Panc1 (cell line): ENCODE measurements around the gene MAF. TPM values are rescaled to one million over a fixed set of nuclear protein-coding genes. Genes with fewer than 3 reads are reported as not detected.

ENCODE experiments used
- ATAC-seq: fragments of 200-7000 bp; cut with Tn5 transposase; 2 replicates; pipeline ENCODE4 v1.9.1; 2020; ENCODE audit warnings: mild to moderate bottlenecking, moderate library complexity
- BruUV-seq: library from RNA; stranded (reverse); fragments of 400-500 nt; replicated peaks from 2 replicates; lab custom pipeline; 2021; lab: Mats Ljungman, UMichigan
- CTCF ChIA-PET: fragments of 300-600 bp; sonication (Branson Sonifier 250); formaldehyde crosslinking; loops from one replicate; lab custom pipeline; 2022; ENCODE audit warnings: antibody characterized with exemption; lab: Charles Lee
- POLR2A ChIA-PET: fragments of 300-600 bp; sonication (Branson Sonifier 250); formaldehyde crosslinking; loops from one replicate; lab custom pipeline; 2022; ENCODE audit warnings: antibody characterized with exemption; lab: Charles Lee
- DNase-seq: peaks from one replicate; pipeline ENCODE4 v3.0.0-alpha.2; 2010; ENCODE audit warnings: low read depth, low spot score
- H3K27ac ChIP-seq: 2 replicates; pipeline ENCODE4 v1.5.1; 2011; ENCODE audit warnings: mild to moderate bottlenecking, low read length, inconsistent platforms
- H3K27me3 ChIP-seq: fragments of 200-500 bp; sonication (Bioruptor generic); 2 replicates; pipeline ENCODE4 v1.6.0; 2014; ENCODE audit warnings: low read length, inconsistent platforms; ENCODE audit not compliant: control insufficient read depth, insufficient read depth
- H3K36me3 ChIP-seq: fragments of 200-500 bp; sonication (Bioruptor generic); 2 replicates; pipeline ENCODE4 v1.5.1; 2014; ENCODE audit warnings: inconsistent platforms, mild to moderate bottlenecking, low read length, moderate library complexity; ENCODE audit not compliant: control insufficient read depth, insufficient read depth
- H3K4me1 ChIP-seq: 2 replicates; pipeline ENCODE4 v1.5.1; 2011; ENCODE audit warnings: inconsistent platforms, mild to moderate bottlenecking, low read length, moderate library complexity; ENCODE audit not compliant: control insufficient read depth, insufficient read depth
- H3K4me3 ChIP-seq, 2 experiments: 2 replicates each; pipeline ENCODE4 v1.5.1; 2011 to 2012; ENCODE audit warnings: low read depth in 2 of 2, low read length in 2 of 2, mild to moderate bottlenecking in 2 of 2, inconsistent platforms in 1 of 2, moderate library complexity in 1 of 2
- H3K9me3 ChIP-seq: fragments of 200-500 bp; sonication (Bioruptor generic); 2 replicates; pipeline ENCODE4 v1.5.1; 2014; ENCODE audit warnings: low read depth, mild to moderate bottlenecking, inconsistent platforms, low read length, moderate library complexity; ENCODE audit not compliant: control insufficient read depth, insufficient read depth
- POLR2AphosphoS5 ChIP-seq: IDR thresholded peaks from 2 replicates; pipeline ENCODE4 v1.6.1; 2012; ENCODE audit warnings: mild to moderate bottlenecking, low read depth, low read length, moderate library complexity
- TCF7L2 ChIP-seq: IDR thresholded peaks from 2 replicates; pipeline ENCODE4 v1.6.1; 2011; ENCODE audit warnings: mild to moderate bottlenecking, low read depth, low read length, inconsistent platforms
- in situ Hi-C: cut with HindIII; loops from 2 replicates; pipeline ENCODE4 v1.10.0; 2016; ENCODE audit warnings: low sequenced_read_pairs, low pct_unique_long_range_greater_than_20kb
- intact Hi-C: fragments of 100-400 bp; cut with micrococcal nuclease; formaldehyde crosslinking; loops from one replicate; pipeline ENCODE4 v1.10.0; 2022; ENCODE audit not compliant: unreplicated experiment
- total RNA-seq: library from RNA; stranded (reverse); gene quantifications from one replicate; pipeline ENCODE4 v1.2.1, GENCODE V29; 2021; ENCODE audit not compliant: unreplicated experiment
- TF ChIP-seq, protein P1 (sequence below), 2 experiments: IDR thresholded peaks; 2 replicates each; pipeline ENCODE4 v1.6.1; 2011 to 2012; ENCODE audit warnings: low read depth in 2 of 2, control low read depth in 1 of 2, low read length in 1 of 2, mild to moderate bottlenecking in 1 of 2, moderate library complexity in 1 of 2; ENCODE audit not compliant: insufficient read depth in 1 of 2
- TF ChIP-seq, protein P2 (sequence below): fragments of 450-650 bp; IDR thresholded peaks from 2 replicates; pipeline ENCODE4 v1.5.1; 2017; ENCODE audit warnings: mild to moderate bottlenecking

Gene MAF
- total RNA-seq, 1 experiment from 2014 or later: 0.46 TPM

DNA sequence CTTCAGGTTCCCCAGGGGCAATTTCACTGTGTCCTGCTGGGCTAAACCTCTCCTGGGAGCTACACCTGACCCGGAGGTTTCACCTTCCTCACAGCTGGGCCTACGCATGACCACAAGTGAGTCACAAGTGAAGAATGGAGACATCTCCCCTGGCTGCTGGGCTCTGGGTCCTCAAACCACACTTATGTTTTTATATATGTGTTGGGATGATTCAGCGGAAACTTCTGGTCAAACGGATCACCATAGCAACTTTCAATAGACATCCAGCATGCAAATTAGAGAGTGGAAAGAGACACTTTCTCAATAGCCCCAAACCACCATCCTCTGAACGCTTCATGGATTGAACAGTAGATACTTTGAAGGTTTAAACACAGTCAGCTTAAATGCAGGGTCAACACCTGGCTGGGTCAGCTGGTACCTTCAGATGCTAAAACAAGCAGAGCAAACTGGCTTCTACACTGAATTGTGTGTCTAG is 28.0 kb upstream of the MAF start:
- Histone ChIP-seq H3K27ac (no peak overlapping the region), H3K4me3 (no peak overlapping the region), H3K27me3 (no peaks in the 10 kb centered on the region), H3K9me3 (no peaks in the 10 kb centered on the region), H3K36me3 (no peaks in the 10 kb centered on the region), H3K4me1 (no peaks in the 10 kb centered on the region)
- ChIA-PET CTCF (no interaction called here), POLR2A (no interaction called here)
- no TSS peak for BruUV-seq
- TF ChIP-seq TCF7L2: no peak
- TF ChIP-seq, protein P1, sequence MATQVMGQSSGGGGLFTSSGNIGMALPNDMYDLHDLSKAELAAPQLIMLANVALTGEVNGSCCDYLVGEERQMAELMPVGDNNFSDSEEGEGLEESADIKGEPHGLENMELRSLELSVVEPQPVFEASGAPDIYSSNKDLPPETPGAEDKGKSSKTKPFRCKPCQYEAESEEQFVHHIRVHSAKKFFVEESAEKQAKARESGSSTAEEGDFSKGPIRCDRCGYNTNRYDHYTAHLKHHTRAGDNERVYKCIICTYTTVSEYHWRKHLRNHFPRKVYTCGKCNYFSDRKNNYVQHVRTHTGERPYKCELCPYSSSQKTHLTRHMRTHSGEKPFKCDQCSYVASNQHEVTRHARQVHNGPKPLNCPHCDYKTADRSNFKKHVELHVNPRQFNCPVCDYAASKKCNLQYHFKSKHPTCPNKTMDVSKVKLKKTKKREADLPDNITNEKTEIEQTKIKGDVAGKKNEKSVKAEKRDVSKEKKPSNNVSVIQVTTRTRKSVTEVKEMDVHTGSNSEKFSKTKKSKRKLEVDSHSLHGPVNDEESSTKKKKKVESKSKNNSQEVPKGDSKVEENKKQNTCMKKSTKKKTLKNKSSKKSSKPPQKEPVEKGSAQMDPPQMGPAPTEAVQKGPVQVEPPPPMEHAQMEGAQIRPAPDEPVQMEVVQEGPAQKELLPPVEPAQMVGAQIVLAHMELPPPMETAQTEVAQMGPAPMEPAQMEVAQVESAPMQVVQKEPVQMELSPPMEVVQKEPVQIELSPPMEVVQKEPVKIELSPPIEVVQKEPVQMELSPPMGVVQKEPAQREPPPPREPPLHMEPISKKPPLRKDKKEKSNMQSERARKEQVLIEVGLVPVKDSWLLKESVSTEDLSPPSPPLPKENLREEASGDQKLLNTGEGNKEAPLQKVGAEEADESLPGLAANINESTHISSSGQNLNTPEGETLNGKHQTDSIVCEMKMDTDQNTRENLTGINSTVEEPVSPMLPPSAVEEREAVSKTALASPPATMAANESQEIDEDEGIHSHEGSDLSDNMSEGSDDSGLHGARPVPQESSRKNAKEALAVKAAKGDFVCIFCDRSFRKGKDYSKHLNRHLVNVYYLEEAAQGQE (IDR thresholded peaks at IDR 0.05; ENCODE audit: insufficient read depth in 1 of 2, low read depth in 2 of 2, low read length in 1 of 2): no peak
- no peak for TF ChIP-seq POLR2AphosphoS5
- TF ChIP-seq, protein P2, sequence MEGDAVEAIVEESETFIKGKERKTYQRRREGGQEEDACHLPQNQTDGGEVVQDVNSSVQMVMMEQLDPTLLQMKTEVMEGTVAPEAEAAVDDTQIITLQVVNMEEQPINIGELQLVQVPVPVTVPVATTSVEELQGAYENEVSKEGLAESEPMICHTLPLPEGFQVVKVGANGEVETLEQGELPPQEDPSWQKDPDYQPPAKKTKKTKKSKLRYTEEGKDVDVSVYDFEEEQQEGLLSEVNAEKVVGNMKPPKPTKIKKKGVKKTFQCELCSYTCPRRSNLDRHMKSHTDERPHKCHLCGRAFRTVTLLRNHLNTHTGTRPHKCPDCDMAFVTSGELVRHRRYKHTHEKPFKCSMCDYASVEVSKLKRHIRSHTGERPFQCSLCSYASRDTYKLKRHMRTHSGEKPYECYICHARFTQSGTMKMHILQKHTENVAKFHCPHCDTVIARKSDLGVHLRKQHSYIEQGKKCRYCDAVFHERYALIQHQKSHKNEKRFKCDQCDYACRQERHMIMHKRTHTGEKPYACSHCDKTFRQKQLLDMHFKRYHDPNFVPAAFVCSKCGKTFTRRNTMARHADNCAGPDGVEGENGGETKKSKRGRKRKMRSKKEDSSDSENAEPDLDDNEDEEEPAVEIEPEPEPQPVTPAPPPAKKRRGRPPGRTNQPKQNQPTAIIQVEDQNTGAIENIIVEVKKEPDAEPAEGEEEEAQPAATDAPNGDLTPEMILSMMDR: no peak
- in situ Hi-C loops (no loop called here), intact Hi-C loops (no loop called here)
- no peak for DNase-seq
- no peak for ATAC-seq

DNA sequence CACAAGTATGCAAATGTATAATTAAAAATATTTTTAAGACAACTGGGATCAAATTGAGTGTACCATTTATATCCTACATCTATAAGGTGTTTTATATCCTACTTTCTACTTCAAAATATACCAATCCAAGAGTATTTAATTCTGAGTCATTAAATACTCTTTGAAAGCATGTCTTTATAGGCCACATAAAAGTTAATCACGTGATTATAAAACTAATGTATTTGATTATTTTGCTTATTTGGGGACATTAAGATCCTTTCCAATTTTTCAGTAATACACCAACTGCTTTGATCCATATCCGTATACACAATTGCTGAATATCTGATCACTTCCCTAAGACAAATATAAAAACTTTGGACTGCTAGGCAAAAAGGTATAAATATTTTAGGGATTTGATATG is 26.6 kb upstream of the MAF start:
- intact Hi-C loops: no loop called here
- Histone ChIP-seq H3K27ac (no peak overlapping the region), H3K9me3 (no peaks in the 10 kb centered on the region), H3K4me1 (no peaks in the 10 kb centered on the region), H3K27me3 (no peaks in the 10 kb centered on the region), H3K36me3 (no peaks in the 10 kb centered on the region), H3K4me3 (no peak overlapping the region)
- CTCF ChIA-PET: no interaction called here
- ATAC-seq (no peak), DNase-seq (no peak)
- in situ Hi-C loops: no loop called here
- POLR2A ChIA-PET: no interaction called here
- TF ChIP-seq TCF7L2 (no peak), POLR2AphosphoS5 (no peak)
- TF ChIP-seq, protein P1 (IDR thresholded peaks at IDR 0.05; ENCODE audit: insufficient read depth in 1 of 2, low read depth in 2 of 2, low read length in 1 of 2): no peak
- no TSS peak for BruUV-seq
